Stimulated activated CD4-positive, alpha-beta T cell treated with anti-CD3 and anti-CD28 coated beads, Interleukin-4, amount 100 ng/mL, for 1 hour (primary cell): ENCODE results near the gene CHTF18.
"Not testable (repeated sequence)": the region's sequence is repeated elsewhere in the genome, so short reads cannot be mapped to it uniquely, and the experiment has no call there.

ENCODE experiments used
- DNase-seq: peaks from one replicate; pipeline ENCODE4 v3.0.0-alpha.2; 2020

The CHTF18 gene

DNA sequence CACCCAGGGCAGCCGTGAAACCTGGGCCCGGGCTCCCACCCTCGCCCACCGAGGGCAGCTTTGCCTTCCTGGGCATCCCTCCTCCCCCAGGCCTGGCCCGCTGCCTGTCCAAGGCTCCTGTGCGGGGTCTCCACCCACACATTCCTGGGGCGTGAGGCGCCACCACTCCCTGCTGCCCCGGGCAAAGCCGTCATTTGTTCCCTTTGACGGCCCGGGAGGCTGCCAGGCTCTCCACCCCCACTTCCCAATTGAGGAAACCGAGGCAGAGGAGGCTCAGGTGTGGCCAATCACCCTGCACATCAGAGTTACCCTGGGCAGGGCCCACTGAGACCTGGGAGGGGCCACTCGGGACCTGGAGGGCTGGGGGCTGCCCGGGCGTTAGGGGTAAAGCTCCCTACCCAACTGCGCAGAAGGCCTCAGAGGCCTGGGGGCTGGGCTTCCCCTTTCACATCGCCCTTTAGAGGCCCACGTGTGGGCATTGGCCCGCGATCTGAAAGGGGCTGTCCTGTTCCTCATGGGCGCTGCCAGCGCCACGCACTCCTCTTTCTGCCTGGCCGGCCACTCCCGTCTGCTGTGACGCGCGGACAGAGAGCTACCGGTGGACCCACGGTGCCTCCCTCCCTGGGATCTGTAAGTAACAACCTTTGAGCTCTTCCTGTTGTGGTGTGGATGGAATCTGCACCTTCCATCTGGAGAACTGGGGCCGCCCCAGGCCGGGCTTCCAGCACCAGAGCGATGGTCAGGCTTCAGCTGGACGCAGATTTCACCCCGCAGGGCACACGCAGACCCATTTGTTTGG is 27.7 kb upstream of the CHTF18 start, which contains the start of gene MSLN:
TSS of gene MSLN (plus strand) at position 190 of the 799 bp plus-strand sequence. CDS start 1,947 bp downstream, outside the sequence.
- DNase-seq, result no peak

DNA sequence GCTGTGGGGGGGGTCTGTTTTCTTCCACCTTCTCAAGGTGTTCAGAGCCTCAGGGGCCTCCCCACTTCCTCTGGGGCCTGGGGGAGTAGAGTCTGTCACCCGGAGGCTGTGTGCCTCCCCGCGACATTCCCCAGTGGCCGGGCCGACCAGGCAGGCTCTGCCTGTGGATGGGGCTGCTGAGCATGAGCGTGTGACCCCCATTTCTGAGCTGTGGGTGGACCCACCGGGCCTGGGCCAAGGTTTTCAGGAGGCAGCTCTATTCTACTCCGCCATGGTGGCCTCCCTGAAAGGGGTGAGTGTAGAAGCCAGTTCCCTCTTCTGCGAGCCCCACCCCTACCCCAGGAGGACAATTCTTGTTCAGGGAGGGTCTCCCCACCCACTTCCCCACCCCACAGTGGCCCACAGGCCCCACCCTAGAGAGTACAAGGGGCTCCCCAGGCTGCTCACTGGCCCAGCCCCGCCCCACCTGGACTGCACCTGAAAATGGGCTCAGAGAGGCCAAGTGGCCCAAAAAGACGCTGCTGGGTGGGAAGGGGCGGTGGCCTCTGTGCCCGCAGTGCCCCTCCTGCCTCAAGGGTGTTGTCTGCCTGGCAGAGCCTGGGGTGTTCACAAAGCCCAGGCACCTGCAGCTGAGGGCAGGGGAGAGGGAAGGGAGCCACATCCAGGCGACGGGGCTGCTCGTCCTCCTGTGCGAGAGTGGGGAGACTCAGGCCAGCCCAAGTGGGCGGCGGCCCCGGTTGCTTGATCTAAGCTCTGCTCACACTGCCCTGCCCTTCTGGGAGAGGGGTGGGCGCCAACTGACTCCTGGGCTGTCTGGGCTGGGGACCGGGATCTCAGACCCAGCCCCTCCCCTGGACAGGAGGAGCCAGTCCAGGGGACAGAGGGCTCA is 26.6 kb upstream of the CHTF18 start:
- no peak for DNase-seq

DNA sequence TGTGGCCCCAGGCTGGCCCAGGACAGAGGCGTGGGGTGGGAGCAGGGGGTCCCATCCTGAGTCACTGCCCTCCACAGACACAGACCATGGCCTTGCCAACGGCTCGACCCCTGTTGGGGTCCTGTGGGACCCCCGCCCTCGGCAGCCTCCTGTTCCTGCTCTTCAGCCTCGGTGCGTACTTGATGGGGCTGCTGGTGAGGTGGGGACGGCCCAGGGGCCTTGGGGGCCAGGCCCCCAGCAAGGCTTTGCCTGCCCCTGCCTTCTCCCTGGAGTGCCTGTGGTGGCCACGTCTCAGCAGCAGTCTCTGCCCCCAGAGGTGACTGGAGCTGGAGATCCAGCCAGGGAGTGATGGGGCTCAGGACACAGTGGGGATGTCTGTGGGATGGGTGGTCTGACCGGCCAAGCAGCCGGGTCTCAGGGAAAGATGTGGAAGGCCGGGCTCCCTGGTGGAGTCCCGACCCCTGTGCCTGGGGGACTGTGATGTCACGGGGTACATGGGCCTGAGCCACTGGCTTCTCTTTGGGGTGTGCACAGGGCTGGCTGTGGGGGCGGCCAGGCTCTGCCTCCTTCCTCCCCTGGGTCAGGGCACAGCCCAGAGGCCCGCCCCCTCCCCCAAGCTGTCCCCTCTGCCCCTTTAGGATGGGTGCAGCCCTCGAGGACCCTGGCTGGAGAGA is 25.7 kb upstream of the CHTF18 start:
- DNase-seq, result no peak

DNA sequence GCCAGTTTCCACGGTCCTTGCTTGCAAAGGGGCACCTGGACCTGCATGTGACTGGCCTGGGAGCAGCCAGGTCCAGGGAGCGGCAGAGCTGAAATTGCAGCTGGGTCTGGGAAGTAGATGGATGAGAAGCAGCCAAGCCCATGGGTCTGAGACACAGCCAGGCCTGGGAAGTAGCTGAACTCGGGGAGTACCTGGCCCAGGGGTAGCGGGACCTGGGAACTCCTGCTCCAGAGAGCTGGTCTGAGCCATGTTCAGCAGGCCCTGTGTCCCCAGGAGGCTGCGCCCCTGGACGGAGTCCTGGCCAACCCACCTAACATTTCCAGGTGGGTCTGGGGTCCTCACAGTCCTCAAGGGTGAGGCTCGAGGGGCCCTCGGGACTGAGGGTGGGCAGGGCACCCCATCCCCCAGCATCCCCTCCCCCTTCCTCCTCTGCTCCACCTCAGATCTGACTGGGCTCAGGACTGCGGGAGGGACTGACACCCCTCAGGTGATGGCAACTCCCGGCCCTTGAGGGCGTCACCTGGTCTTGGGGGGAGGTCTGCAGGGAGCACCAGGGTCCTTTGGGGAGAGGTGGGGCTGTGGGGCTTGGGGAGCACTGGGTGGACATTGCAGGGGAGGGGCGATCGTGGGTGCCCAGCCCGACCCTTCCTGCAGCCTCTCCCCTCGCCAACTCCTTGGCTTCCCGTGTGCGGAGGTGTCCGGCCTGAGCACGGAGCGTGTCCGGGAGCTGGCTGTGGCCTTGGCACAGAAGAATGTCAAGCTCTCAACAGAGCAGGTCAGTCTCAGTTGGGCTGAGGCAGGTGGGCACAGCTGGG is 24.8 kb upstream of the CHTF18 start:
- no peak for DNase-seq

DNA sequence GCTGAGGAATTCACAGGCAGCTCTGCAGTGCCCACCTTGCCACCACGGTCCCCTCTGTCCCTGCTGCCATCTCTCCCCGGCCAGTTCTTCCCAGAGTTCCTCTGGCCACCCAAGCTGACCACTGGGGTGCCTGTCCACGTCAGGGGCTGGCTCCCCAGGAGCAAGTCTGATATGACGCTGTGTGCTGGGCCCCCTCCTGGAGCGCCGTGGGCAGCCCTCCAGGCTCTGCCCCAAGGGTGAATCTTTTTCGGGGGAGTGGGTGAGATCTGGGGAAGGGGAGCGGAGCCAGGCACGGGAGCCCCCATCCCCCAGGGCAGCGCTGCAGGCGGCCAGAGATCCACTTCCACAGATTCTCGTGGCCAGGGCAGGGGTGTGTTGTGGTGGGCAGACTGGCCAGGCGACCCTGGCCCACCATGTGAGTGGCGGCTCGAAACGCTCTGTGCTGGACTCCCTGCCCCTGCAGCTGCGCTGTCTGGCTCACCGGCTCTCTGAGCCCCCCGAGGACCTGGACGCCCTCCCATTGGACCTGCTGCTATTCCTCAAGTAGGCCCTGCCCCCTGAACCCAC is 24.2 kb upstream of the CHTF18 start:
- DNase-seq, result no peak

DNA sequence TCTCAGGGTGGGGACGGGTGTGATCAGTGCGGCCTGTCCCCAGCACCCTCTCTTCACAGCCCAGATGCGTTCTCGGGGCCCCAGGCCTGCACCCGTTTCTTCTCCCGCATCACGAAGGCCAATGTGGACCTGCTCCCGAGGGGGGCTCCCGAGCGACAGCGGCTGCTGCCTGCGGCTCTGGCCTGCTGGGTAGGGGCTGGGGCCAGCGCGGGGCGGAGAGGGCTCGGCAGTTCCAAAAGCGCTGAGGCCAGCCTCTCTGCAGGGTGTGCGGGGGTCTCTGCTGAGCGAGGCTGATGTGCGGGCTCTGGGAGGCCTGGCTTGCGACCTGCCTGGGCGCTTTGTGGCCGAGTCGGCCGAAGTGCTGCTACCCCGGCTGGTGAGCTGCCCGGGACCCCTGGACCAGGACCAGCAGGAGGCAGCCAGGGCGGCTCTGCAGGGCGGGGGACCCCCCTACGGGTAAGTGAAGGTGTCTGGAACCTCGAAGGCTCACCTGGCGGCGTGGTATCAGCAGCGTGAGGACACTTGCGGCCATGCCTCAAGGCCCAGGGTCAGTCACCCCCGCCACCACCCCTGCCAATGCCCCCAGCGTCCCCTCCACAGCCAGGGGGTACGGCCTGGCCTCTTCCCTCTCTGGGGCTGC is 23.5 kb upstream of the CHTF18 start:
- no peak for DNase-seq

DNA sequence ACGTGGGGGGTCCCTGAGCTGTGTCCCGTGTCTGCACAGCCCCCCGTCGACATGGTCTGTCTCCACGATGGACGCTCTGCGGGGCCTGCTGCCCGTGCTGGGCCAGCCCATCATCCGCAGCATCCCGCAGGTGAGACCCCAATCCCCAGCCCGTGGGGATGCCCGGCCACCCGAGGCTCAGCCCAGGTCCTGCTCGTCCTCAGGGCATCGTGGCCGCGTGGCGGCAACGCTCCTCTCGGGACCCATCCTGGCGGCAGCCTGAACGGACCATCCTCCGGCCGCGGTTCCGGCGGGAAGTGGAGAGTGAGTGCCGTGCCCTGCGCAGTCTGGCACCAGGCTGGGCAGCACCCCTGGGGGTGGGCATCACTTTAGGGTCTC is 22.9 kb upstream of the CHTF18 start:
- no peak for DNase-seq

DNA sequence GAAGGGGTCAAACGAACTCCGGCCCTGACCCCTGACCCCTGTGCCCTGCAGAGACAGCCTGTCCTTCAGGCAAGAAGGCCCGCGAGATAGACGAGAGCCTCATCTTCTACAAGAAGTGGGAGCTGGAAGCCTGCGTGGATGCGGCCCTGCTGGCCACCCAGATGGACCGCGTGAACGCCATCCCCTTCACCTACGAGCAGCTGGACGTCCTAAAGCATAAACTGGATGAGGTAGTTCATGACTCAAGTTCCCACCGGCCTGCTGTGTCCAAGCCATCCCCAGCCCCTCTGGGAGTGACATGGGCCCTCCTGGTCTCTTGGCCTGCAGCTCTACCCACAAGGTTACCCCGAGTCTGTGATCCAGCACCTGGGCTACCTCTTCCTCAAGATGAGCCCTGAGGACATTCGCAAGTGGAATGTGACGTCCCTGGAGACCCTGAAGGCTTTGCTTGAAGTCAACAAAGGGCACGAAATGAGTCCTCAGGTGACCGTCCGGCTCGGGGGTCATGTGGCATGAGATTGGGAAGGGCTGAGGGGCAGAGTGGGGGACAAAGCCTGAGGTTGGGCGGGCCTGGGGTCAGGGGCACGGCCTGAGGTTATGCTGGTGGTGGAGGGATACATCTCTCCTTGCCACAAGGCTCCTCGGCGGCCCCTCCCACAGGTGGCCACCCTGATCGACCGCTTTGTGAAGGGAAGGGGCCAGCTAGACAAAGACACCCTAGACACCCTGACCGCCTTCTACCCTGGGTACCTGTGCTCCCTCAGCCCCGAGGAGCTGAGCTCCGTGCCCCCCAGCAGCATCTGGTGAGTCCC is 22.2 kb upstream of the CHTF18 start:
- DNase-seq, result no peak

DNA sequence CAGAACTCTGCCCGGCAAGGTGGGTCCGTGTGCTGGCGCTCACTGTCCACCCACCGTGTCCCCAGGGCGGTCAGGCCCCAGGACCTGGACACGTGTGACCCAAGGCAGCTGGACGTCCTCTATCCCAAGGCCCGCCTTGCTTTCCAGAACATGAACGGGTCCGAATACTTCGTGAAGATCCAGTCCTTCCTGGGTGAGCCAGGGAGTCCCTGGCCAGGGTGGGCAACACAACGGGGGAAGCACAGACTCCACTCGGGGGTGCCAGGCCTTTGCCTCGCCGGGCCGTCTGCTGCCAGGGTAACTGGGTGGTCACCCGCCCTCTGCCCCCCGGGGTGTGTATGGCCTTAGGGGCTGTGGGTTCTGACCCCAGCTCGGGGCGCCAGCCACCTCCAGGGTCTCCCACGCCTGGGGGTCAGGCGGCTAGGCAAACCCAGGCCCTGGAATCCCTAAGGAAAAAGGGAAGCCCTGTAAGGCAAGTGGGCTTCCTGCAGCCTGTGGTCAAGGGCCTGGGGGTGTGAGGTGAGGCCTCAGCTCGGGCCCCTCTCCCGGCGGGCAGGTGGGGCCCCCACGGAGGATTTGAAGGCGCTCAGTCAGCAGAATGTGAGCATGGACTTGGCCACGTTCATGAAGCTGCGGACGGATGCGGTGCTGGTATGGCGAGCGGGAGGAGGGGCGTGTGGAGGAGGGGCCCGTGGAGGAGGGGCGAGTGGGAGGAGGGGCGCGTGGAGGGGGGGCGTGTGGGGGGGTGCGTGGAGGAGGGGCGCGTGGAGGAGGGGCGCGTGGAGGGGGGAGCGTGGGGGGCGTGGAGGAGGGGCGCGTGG is 21.4 kb upstream of the CHTF18 start:
- no peak for DNase-seq

DNA sequence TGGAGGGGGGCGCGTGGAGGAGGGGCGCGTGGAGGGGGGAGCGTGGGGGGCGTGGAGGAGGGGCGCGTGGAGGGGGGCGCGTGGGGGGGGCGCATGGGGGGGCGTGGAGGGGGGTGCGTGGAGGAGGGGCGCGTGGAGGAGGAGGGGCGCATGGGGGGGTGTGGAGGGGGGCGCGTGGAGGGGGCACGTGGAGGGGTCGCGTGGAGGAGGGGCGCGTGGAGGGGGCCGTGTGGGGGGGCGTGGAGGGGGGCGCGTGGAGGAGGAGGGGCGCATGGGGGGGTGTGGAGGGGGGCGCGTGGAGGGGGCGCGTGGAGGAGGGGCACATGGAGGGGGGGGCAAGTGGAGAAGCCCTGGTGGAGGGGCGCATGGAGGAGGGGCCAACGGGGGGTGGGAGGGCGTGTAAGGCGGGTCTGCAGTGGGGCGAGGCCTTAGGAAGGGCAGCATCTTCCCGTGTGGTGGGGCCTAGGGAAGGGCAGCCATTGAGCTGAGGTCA is 20.6 kb upstream of the CHTF18 start:
- no peak for DNase-seq

DNA sequence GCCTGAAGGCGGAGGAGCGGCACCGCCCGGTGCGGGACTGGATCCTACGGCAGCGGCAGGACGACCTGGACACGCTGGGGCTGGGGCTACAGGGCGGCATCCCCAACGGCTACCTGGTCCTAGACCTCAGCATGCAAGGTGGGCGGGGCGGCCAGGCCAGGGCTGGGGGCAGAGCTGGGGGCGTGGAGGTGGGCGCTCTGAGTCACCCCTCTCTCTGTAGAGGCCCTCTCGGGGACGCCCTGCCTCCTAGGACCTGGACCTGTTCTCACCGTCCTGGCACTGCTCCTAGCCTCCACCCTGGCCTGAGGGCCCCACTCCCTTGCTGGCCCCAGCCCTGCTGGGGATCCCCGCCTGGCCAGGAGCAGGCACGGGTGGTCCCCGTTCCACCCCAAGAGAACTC is 20.0 kb upstream of the CHTF18 start:
- DNase-seq, result no peak

DNA sequence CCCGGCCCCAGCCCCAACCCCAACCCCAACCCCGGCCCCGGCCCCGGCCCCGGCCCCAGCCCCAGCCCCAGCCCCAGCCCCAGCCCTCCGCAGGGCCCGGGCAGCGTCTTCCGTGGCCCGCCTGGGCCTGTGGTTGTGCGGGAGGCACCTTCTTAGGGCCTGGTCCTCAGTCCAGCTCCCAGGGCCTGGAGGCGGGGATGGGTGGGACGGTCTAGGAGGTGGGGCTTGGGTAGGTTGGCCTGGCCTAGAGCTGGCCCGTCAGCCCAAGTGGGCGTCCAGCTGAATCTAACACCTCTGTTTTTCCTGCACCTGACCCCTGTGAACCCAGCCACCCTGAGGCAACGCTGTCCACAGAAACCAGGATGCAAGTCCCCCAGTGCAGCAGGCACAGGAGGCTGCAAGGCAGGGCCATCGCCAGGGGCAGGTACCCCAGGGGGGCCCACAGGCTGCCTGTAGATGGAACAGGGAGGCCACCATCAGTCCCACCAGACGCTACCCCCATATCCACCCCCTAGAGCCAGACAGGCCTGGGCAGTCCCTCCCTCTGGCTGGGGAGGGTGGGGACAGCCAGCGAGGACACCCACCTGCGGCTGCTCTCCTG is 19.1 kb upstream of the CHTF18 start:
- DNase-seq, result no peak

DNA sequence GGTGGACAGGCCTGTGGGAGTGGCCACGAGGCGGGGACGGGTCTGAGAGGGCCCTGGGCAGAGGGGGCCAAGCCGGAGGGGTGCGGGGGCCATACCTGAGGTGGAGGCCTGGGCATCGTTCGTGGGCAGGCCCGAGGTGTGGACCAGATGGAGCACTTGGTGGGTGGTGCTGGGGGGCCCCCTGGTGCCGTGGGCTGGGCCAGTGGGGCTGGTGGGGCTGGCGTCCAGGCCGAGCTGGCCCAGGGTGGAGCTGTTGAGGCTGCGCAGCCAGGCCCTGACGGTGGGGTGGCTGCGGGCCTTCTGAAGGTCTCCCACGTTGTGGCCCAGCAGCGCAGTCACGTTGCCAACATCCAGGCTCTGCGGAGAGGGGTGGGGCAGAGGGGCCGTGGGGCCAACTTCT is 18.5 kb upstream of the CHTF18 start:
- no peak for DNase-seq

DNA sequence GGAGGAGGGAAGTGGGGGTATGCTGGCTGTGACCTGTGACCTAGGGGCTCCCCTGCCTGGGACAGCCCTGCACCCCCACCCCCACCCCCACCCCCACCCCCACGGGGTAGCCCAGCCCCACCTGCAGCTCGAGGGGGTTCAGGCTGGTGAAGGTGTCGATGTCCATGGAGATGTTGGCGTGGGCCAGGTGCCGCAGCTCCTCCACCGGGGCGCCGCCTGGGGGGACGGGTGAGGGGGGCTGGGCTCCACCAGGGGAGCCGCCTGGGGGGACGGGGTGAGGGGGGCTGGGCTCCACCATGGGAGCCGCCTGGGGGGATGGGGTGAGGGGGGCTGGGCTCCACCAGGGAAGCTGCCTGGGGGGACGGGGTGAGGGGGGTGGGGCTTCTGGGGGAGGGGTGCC is 18.0 kb upstream of the CHTF18 start:
- DNase-seq, result no peak

DNA sequence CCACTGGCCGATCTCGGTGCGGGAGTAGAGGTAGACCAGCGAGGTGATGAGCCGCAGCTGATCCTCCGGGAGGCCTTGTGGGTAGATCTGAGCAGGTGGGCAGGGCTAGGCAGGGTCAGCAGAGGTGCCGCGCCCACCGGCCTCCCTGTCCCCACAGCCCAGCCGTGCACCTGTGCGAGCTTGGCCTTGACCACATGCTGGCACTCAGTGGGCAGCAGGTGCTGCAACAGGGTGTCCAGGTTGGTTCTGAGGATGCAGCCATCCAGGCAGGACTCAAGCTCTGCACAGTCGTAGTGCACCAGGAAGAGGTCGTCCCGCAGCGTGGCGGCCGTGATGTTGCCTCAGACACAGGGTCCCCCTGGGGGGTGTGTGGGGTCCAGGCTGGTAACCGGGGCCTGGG is 15.5 kb upstream of the CHTF18 start:
- no peak for DNase-seq

DNA sequence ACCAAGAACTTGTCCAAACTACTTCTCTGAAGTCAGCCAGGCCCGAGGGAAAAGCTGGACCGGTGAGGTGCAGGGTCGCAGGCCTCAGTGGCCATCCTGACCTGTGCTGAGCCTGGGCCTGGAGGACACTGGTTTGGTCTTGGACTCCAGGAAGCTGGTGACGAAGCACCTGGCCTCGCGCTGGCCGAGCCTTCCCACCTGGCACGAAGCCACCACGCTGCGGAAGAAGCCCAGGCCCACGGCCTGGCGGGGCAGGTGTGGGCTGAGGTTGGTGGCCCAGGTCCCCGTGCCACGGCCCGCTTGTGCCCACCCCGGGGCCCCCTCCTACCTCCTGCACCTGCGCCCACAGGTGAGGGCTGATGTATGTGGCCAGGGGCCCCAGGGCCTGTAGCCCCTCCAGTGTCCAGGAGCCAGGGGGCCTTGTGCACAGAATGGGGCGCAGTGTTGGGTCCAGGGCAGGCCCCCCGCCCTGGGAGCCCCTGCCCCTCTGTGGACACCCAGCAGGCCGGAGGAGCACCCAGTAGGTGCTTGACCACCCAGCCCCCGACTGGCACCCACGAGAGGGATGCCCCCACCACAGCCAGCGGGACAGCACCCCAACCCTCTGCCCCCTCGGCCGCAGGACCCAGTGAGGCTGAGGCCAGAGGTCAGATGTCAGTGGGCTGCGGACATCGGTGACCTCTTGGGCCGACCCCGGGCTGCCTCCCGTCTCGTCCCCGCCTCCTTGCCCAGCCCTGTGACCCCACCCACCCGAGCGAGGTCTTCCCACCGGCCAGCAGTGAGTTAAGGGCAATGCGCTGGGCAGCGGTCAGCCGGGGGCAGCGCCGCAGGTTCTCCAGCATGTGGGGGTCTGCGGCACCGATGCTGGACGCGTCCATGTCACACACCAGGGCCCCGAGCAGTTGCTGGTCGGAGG is 14.1 kb upstream of the CHTF18 start:
- no peak for DNase-seq

DNA sequence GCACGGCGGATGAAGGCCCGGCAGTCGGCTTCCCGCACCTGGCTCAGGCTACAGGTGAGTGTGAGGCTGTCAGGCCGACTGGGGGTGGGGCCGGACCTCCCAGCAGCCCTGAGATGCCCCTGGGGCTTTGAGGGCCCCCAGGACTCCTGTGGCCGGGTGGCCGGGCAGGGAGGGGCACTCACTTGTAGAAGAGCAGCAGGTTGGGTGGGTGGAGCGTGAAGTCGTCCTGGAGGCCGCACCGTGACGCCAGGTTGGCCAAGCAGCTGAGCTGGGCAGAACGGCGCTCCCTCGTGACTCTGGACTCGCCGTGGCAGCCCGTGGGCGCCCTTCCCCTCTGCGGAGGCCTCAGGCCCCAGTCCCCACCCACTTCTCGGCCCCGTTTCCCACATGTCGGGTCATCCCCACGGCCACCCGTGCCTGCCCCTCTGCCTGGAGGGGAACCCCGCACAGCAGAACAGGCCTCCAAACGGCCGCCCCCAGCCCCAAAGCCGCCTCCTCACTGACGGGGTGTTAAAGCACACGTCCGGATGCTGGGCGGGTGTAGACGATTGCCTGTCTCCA is 13.1 kb upstream of the CHTF18 start:
- no peak for DNase-seq

DNA sequence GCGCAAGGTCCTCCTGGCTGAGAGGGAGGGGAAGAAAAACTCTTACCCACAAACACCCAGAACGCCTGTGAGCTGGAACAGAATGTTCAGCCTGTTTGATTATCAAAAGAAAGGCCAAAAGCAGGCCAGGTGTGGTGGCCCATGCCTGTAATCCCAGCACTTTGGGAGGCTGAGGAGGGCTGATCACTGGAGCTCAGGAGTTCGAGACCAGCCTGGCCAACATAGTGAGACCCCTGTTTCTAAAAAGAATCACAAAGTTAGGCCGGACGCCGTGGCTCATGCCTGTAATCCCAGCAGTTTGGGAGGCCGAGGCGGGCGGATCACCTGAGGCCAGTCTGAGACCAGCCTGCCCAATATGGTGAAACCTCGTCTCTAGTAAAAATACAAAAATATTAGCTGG is 12.1 kb upstream of the CHTF18 start:
- not testable (repeated sequence) for DNase-seq
